NCI-H69 (cell line): Measurements from ENCODE around the gene FAAP20.

Experiments
- DNase-seq: peaks from one replicate; lab custom pipeline; 2025; lab: John Stamatoyannopoulos, UW

The FAAP20 gene

DNA sequence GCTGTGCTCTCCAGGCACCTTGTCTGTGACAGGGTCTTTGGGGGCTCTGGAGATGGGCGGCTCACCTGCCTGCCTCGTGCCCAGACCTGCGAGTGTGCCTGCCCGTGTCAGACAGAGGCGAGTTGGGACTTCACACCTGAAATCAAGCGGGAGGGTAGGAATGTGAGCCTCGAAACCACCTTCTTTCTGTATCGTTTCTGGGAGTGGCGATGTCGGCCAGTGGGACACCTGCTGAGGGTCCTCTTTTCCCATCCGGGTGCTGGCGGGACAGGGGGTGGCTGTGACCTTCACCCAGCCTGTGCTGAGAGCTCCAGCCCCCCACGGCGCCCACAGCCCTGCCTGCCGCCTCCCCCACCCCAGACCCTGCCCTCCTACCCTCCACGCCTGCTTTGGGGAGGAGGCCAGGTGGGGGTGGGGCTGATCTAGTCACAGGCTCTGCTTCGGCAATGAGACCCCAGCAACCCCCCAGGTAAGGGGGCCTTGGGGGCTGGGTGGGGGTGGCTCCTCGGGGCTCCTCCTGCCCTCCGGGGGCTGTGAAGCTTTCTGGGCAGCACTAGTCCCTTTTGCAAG, 15.6 kb upstream of the FAAP20 start:
- DNase-seq, result no peak

DNA sequence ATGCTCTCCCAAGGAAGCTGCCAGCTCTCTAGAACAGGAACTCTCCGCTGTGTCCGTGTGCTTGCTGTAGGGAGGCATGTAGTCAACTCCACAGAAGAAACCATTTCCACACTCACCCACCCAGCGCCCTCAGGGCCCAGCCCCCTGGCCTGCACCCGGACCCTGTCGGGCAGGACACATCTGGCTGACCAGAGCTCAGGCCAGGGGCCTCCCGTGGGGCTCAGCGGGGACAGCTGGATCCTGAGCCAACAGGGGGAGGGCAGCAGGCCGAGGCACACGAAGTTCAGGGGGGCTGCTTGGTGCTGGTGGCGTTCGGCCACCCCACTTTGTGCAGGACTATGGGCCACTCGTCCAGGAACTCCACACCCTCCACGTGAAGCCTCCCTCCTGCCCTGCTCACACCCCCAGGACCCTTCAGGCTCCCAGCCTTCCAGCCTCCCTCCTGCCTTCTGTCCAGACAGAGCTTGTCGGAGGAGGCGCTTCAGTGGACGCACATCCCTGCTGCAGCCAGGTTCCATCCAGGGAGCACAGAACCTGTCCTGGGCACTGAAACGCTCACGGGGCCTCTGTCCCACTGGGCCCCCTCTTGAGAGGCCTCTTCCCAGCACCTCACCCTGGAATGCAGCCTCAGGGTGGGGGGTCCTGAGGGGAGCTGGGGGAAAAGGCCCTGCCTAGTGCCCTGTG, 15.0 kb upstream of the FAAP20 start:
- no peak for DNase-seq

DNA sequence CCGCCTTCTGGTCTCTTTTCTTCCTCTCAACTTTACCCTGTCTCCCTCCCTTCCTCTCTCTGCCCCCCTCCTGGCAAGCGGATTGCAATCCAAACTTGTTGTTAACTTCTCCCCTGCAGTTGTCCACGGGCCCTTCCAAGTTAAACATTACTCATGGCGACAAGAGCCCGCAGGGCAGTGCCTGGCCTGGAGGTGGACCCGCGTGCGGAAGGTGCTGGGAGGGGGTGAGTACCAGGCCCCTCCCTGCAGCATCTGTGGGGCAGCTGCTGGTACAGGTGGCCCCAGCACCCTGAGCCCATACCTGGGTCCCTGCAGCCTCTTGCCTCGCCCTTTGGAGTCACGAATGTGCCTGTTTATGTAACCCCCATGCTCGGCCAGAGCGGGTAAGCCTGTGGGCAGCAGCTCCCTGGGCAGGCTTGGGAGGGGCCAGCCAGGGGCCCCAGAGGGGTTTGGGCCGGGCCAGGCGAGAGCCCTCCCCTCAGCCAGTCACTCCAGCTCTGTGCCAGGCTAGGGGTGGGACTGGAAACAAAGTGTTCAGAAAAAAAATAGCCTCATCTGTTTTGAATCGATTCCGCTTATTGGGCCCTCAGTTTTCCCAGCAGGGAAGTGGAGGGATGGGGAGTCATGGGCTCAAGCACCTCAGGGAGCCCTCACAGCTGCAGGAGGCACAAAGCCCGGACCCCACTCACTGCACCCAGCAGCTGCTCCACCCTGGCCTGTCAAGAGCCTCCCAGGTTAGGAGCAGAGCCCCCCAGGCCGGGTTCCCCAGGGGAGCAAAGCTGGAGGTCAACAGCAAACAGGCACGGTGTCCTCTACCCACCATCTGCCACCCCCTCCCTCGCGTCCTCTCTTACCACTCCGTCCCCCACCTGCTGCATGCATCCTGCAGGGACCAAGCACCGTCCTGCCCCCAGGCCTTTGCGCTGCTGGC, 14.0 kb upstream of the FAAP20 start:
- peak; percentile 42 for DNase-seq

GRCh38 chr1:2206813-2207487, 12.4 kb upstream of the FAAP20 start:
- DNase-seq, result no peak

GRCh38 chr1:2205191-2205952, 10.8 kb upstream of the FAAP20 start:
- peak; percentile 90 for DNase-seq

DNA sequence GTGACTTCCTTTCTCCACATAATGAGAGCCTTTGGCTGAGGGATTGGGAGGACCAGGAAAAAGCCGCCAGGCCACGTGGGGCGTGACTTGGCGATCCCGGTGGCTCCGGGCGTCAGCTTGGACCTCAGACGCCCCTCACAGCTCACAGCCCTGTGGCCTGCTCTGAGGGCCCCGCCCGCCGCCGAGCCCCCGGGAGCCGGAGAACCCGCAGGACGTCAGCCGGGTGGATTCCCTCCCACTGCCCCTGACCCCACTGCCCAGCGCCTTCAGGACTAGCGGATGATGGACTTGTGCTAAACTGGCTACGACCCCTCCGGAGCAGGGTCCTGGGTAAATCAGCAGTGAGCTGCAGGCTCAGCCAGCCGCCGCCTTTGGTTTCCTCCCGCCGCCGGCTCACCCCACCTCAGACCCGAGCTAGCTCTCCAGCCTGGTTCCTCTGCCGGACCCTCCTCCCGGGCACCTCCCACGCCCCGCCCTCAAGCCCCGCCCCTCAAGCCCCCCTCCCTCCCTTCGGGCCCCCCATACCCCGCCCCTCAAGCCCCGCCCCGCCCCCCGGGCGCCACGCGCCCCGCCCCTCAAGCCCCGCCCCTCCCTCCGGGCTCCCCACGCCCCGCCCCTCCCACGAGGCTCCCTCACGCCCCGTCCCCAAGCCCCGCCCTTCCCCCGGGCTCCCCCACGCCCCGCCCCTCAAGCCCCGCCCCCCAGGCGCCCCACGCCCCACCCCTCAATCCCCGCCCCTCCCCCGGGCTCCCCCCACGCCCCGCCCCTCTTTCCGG, 10.0 kb upstream of the FAAP20 start:
- DNase-seq, result peak; percentile 84

DNA sequence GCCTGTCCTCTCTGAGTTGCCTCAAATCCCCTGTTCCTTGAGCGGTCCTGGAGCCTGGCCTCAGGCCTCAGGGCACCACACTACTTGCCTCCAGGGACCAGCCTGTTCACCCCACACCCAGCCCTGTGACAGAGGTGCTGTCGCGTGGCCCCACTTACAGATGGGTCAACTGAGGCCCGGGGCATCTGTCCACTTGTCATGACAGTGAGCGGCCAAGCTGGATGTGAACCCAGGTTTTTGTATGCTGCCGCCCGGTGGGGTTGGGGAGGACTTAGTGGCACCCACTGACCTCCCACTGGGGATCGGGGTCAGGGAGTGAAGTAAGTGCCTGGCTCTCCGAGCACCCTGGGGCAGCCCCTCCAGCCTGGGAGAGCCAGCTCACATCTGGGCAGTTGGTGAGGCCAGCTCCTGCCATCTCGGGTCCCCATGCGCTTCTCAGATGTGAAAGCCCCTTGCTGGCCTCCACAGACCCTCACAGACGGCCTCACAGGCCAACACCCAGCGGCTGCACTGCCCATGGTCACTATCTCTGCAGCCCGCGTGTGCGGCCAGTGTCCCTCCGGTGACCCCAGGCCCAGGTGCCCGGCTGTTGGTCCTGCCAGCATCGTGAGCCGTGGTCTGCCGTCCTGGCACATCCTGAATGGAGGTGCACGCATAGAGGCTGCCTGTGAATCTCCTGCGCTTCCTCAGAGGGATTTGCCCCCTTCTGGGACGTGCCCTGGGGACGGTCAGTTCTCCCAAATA, 9.3 kb upstream of the FAAP20 start:
- DNase-seq, result no peak

DNA sequence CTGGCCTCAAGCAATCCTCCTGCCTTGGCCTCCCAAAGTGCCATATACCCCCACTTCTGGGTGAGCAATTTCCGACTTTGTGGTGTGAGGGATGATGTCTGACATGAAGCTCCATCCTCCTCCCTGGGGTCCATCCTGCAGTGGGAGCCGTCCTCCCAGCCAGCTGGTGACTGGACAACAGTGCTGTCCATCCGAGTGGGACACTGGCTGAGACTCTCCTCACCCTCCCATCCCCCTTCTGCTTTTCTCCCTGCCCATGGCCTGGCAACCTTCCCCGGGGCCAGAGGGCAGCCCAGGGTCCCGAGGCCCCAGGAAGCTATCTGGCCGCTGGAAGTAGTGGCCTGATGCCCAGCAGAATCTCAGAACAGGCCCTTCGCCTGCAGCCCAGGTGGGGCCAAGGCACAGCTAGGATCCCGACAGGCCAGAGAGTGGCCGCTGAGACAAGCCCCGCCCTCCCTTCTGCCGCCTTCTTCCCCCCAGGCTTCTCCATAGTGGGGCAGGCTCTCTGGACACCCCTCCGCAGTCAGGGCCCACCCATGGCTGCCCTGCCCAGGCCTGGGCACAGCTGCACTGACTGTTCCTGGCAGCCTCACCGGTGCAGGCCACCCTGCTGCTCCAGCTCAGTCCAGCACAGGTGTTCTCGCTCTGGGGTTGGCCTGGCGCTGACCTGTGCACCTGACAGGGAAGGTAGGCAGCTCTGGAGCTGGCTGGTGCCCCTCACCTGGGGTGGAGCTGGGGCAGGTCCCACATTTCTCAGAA, 8.4 kb upstream of the FAAP20 start:
- DNase-seq, result no peak

DNA sequence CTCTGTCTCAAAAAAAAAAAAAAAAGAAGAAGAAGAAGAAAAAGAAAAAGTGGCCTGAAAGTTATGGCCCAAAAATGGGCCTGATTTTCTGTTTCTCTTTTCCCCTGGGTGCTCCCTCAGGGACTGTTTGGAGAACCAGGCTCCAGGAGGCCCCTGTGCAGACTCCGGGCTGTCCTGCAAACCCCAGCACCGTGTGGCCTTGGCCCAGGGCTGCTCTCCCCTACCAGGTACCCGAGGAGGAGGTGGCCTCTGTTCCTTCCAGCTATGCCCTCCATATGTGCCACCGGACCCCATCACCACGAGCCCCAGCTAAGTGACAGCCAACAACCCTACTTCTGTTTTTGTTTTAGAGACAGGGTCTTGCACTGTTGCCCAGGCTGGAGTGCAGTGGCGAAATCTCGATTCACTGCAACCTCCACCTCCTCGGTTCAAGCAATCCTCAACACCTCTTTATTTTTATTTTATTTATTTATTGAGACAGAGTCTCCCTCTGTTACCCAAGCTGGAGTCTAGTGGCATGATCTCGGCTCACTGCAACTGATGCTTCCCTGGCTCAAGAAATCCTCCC, 7.5 kb upstream of the FAAP20 start:
- no peak for DNase-seq

GRCh38 chr1:2201062-2201461, 6.5 kb upstream of the FAAP20 start:
- no peak for DNase-seq

- DNase-seq, result no peak
Observed at GRCh38 chr1:2200308-2200943, 5.9 kb upstream of the FAAP20 start.

DNA sequence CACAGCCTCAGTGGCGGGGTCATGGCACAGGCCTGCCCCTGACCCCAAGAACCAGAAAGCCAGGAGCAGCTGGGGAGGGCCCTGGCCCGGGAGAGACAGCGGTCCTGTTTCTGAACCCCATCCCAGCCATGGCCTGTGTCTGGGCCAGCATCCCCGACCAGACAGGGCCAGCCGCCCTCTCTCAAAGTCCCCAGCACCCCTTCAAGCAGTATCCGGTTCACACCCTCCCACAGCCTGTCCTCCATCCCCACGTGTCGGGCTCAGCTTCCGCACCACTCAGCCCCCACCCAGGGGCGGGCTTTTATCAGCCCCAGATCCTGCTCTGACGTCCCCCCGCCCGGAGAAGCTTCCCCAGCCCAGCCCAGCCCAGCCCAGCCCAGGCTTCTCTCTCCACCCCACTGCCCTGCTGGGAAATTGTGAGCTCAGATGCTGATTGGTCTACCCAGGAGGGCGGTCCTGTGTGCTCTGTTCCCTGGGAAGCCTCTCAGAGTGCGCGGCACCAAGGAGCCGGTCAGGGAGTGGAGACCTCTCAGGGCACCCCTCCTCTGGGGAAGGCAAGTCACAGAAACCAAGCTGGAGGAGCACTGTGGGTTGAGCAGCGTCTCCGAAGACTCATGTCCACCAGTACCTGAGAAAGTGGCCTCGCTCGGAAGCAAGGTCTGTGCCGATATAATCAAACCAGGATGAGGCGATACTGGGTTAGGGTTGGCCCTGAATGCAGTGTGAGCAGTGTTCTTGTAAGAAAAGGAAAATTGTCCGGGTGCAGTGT, 4.7 kb upstream of the FAAP20 start:
- DNase-seq, result peak; percentile 86

DNA sequence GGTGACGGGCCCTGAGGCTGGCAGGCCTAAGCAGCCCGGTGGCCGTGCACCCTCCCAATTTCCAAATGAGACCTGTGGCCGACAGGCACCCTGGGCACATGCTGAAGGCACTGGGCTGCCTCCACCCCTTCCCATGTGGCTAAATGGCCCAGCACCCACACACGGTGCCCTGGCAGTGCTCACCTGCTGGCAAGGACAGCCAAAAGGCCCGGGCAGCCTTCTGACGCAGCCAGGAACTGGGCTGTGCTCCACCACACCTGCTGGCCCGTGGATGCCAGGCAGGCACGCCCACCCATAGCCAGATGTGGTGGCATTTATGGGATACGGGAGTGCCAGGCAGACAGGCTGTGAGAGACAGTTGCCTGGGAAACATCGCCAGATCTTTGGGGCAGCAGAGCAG, 4.0 kb upstream of the FAAP20 start:
- no peak for DNase-seq

DNA sequence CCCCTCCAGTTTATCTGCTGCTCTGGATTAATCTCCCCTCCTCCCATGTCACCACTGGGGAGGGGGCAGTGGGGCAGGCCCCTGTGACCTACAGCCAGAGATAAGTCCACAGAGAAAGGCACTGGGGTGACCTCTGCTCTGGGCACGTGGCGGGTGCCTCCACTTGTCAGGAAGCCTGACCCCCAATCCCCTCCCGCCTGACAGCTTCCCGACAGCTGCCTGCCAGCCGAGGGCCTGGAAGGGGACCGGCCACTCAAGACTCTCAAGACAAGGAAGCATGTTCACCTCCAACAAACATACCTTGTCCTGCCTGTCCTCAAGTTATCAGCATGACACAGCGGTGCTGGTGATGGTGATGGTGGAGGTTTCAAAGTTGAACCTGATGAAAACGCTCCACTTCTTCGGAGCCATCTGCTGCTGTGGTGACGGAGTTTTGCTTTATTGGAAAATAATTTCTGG, 3.2 kb upstream of the FAAP20 start:
- DNase-seq, result no peak

DNA sequence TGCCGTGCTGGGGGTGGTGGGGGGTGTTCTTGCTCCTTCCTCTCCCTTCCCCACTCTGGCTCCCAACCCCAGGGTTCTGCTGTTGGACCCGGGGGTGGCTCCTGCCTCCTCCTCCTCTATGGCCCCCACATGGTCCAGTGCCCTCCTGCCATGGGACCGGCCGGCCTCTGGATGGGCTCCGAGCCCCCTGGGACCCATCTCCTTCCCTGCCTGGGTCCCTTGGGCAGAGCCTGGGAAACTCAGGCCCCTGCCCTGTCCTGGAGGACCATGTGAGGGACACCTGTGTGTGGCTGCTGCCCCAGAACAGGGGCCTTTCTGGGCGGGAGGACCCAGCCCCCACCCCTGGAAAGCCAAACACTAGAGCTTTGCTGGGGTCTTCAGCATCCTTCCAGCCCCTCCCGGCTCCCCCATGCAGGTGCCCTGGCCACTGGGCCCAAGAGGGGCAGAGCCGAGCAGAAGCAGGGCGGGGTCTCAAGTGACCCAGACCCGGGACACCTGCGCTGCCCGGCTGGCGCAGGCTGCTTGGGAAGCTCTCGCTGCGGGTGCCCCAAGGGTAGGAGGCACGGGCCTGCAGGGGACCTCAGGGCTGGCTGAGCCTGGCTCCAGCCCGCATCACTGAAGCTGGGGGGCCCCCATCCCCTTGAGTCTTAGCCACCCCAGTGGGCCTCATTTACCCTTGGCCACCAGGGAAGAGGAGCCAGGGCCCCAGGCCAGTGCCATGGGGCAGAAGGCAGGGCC, 2.5 kb upstream of the FAAP20 start:
- no peak for DNase-seq

GRCh38 chr1:2195785-2196184, 1.2 kb upstream of the FAAP20 start:
- DNase-seq, result no peak
